Ishikawa (cell line): ENCODE results near the gene THRB.
A peak's percentile ranks its signal among the peaks of the same experiment; 100 is the strongest.

Source experiments
- CEBPB ChIP-seq: IDR thresholded peaks from 2 replicates; pipeline ENCODE4 v1.6.1; 2012
- CREB1 ChIP-seq: IDR thresholded peaks from 2 replicates; pipeline ENCODE4 v1.6.1; 2012; ENCODE audit warnings: low read depth
- EGR1 ChIP-seq: IDR thresholded peaks from 2 replicates; pipeline ENCODE4 v1.6.1; 2012
- EP300 ChIP-seq: IDR thresholded peaks from 2 replicates; pipeline ENCODE4 v1.6.1; 2012; ENCODE audit warnings: borderline replicate concordance
- FOXM1 ChIP-seq: IDR thresholded peaks from 2 replicates; pipeline ENCODE4 v1.6.1; 2012; ENCODE audit warnings: low read depth, borderline replicate concordance
- NFIC ChIP-seq: IDR thresholded peaks from 2 replicates; pipeline ENCODE4 v1.6.1; 2012
- RAD21 ChIP-seq: IDR thresholded peaks from 2 replicates; pipeline ENCODE4 v1.6.1; 2012; ENCODE audit warnings: low read depth
- TAF1 ChIP-seq: IDR thresholded peaks from 2 replicates; pipeline ENCODE4 v1.6.1; 2012; ENCODE audit warnings: low read depth, mild to moderate bottlenecking
- TCF12 ChIP-seq: IDR thresholded peaks from 2 replicates; pipeline ENCODE4 v1.6.1; 2012; ENCODE audit warnings: low read depth
- TEAD4 ChIP-seq: IDR thresholded peaks from 2 replicates; pipeline ENCODE4 v1.6.1; 2012
- USF1 ChIP-seq: IDR thresholded peaks from 2 replicates; pipeline ENCODE4 v1.6.1; 2012
- YY1 ChIP-seq: IDR thresholded peaks from 2 replicates; pipeline ENCODE4 v1.6.1; 2012; ENCODE audit warnings: low read depth
- ZBTB7A ChIP-seq: IDR thresholded peaks from 2 replicates; pipeline ENCODE4 v1.6.1; 2012; ENCODE audit warnings: low read depth
- TF ChIP-seq, protein P1 (sequence below): IDR thresholded peaks from 2 replicates; pipeline ENCODE4 v1.6.1; 2012
- TF ChIP-seq, protein P2 (sequence below): IDR thresholded peaks from 2 replicates; pipeline ENCODE4 v1.6.1; 2012; ENCODE audit warnings: low read depth, mild to moderate bottlenecking

Gene THRB

GRCh38 chr3:24215502-24215901, 279.1 kb downstream of the THRB start:
- TF ChIP-seq USF1 (peak; percentile 83), ZBTB7A (no peak)

- no peak for TF ChIP-seq TCF12
- TF ChIP-seq NFIC = no peak
- TF ChIP-seq, protein P1, sequence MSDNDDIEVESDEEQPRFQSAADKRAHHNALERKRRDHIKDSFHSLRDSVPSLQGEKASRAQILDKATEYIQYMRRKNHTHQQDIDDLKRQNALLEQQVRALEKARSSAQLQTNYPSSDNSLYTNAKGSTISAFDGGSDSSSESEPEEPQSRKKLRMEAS = no peak
- no peak for TF ChIP-seq YY1
- TF ChIP-seq, protein P2, sequence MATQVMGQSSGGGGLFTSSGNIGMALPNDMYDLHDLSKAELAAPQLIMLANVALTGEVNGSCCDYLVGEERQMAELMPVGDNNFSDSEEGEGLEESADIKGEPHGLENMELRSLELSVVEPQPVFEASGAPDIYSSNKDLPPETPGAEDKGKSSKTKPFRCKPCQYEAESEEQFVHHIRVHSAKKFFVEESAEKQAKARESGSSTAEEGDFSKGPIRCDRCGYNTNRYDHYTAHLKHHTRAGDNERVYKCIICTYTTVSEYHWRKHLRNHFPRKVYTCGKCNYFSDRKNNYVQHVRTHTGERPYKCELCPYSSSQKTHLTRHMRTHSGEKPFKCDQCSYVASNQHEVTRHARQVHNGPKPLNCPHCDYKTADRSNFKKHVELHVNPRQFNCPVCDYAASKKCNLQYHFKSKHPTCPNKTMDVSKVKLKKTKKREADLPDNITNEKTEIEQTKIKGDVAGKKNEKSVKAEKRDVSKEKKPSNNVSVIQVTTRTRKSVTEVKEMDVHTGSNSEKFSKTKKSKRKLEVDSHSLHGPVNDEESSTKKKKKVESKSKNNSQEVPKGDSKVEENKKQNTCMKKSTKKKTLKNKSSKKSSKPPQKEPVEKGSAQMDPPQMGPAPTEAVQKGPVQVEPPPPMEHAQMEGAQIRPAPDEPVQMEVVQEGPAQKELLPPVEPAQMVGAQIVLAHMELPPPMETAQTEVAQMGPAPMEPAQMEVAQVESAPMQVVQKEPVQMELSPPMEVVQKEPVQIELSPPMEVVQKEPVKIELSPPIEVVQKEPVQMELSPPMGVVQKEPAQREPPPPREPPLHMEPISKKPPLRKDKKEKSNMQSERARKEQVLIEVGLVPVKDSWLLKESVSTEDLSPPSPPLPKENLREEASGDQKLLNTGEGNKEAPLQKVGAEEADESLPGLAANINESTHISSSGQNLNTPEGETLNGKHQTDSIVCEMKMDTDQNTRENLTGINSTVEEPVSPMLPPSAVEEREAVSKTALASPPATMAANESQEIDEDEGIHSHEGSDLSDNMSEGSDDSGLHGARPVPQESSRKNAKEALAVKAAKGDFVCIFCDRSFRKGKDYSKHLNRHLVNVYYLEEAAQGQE = no peak
- TF ChIP-seq ZBTB7A = no peak
- TF ChIP-seq TAF1 = no peak
- no peak for TF ChIP-seq EP300
- TF ChIP-seq USF1 = no peak
- no peak for TF ChIP-seq TEAD4
- TF ChIP-seq CREB1 = no peak
- no peak for TF ChIP-seq EGR1
- TF ChIP-seq FOXM1 = no peak
These were observed 283.3 kb downstream of the THRB start for GRCh38 chr3:24211381-24211780.

DNA sequence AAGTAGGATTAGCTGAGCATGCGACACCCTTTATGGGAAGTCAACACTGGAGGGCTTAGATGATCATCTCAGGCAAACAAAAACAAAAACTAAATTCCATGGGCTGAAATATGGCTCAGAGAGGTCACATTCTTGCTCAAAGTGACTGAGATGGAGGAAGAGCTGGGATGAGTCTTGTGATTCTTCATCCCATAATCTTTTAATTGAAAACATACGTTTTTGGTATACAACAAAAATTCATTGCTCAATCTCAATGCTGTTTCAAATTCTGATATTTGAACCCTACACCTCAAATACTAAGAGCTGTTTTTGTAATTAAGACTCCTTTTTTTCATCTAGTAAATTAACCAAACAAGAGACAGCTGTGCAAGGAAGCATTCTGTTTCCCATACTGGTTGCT, 292.6 kb downstream of the THRB start:
- TF ChIP-seq, protein P2 = no peak
- no peak for TF ChIP-seq NFIC
- no peak for TF ChIP-seq TCF12
- TF ChIP-seq FOXM1 = no peak
- TF ChIP-seq CEBPB = no peak
- TF ChIP-seq, protein P1 = no peak
- no peak for TF ChIP-seq TEAD4
- TF ChIP-seq USF1 = no peak
- TF ChIP-seq CREB1 = no peak
- TF ChIP-seq YY1 = no peak
- TF ChIP-seq ZBTB7A = no peak
- no peak for TF ChIP-seq EP300

GRCh38 chr3:24201301-24201700, 293.3 kb downstream of the THRB start:
- TF ChIP-seq CREB1 = no peak
- no peak for TF ChIP-seq EGR1
- TF ChIP-seq, protein P1 = no peak

GRCh38 chr3:24199775-24200247, 294.8 kb downstream of the THRB start:
- no peak for TF ChIP-seq TAF1

DNA sequence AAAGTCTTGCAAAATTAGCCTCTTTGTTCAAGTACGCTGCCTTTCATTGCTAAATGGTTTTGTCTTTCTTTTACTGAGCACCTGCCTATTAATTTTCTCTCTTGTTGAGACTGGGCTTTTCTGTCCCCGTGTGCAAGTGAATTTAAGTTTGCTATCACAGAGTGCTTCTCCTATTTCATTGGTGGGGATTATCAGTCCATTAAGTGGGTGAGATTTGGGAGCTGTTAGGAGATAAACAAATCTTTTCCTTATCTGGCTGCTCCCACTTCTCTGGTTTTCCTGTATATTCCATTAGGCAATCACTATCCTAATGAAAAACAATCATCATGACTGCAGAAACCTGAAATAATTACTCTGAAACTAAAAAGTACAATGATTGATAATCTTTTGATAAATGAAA, 295.4 kb downstream of the THRB start:
- TF ChIP-seq RAD21 (no peak), TCF12 (no peak), CREB1 (no peak), NFIC (no peak), USF1 (no peak), YY1 (no peak), TAF1 (no peak), EGR1 (no peak), FOXM1 (no peak), ZBTB7A (no peak), EP300 (no peak), CEBPB (no peak), TEAD4 (no peak)
- TF ChIP-seq, protein P2 = no peak
- TF ChIP-seq, protein P1 = no peak
